ENCODE measurements around the gene GNG8. TPM values are rescaled to one million over a fixed set of nuclear protein-coding genes. Genes with fewer than 3 reads are reported as not detected.

GNG8 gene
- total and polyA plus RNA-seq, 9 of the 15 experiments (the other 6 are each of a cell fraction or from before 2014, with no cell fraction given) = 1.3 TPM; not detected in 8

DNA sequence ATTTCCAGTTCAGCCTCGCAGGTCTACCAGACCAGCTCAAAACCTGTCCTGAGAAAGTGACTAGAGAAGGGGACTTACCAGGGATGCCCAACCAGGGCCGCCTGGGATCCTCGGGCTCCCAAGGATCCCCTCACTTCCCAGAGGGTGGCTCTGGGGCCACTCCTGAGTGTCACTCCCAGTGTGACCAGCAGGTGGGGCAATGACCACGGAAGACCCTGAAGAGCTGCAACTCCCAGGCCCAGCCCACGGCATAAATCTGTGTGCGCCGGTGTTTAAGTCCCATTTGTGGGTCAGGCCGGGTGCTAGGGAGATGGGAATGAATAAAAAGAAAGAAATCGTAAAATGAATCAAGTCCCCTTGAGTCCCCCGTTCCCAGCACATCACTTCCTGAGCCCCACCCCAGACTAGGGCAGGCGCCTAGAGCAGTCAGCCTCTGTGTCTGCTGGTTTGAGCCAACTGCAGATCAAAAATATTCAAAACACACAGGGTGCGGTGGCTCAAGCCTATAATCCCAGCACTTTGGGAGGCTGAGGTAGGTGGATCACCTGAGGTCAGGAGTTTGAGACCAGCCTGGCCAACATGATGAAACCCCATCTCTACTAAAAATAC, 21.8 kb downstream of the GNG8 start (continued):
- TF ChIP-seq, protein P1, sequence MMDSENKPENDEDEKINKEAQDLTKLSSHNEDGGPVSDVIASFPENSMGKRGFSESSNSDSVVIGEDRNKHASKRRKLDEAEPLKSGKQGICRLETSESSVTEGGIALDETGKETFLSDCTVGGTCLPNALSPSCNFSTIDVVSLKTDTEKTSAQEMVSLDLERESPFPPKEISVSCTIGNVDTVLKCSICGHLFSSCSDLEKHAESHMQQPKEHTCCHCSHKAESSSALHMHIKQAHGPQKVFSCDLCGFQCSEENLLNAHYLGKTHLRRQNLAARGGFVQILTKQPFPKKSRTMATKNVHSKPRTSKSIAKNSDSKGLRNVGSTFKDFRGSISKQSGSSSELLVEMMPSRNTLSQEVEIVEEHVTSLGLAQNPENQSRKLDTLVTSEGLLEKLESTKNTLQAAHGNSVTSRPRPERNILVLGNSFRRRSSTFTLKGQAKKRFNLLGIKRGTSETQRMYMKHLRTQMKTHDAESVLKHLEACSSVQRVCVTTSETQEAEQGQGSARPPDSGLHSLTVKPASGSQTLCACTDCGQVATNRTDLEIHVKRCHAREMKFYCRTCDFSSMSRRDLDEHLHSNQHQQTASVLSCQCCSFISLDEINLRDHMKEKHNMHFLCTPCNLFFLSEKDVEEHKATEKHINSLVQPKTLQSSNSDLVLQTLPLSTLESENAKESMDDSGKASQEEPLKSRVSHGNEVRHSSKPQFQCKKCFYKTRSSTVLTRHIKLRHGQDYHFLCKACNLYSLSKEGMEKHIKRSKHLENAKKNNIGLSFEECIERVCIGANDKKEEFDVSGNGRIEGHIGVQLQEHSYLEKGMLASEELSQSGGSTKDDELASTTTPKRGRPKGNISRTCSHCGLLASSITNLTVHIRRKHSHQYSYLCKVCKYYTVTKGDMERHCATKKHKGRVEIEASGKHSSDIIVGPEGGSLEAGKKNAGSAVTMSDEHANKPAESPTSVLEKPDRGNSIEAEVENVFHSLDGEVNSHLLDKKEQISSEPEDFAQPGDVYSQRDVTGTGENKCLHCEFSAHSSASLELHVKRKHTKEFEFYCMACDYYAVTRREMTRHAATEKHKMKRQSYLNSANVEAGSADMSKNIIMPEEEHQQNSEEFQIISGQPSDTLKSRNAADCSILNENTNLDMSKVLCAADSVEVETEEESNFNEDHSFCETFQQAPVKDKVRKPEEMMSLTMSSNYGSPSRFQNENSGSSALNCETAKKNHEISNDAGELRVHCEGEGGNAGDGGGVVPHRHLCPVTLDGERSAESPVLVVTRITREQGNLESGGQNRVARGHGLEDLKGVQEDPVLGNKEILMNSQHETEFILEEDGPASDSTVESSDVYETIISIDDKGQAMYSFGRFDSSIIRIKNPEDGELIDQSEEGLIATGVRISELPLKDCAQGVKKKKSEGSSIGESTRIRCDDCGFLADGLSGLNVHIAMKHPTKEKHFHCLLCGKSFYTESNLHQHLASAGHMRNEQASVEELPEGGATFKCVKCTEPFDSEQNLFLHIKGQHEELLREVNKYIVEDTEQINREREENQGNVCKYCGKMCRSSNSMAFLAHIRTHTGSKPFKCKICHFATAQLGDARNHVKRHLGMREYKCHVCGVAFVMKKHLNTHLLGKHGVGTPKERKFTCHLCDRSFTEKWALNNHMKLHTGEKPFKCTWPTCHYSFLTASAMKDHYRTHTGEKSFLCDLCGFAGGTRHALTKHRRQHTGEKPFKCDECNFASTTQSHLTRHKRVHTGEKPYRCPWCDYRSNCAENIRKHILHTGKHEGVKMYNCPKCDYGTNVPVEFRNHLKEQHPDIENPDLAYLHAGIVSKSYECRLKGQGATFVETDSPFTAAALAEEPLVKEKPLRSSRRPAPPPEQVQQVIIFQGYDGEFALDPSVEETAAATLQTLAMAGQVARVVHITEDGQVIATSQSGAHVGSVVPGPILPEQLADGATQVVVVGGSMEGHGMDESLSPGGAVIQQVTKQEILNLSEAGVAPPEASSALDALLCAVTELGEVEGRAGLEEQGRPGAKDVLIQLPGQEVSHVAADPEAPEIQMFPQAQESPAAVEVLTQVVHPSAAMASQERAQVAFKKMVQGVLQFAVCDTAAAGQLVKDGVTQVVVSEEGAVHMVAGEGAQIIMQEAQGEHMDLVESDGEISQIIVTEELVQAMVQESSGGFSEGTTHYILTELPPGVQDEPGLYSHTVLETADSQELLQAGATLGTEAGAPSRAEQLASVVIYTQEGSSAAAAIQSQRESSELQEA (IDR thresholded peaks at IDR 0.05; ENCODE audit: low read depth) = no peak
- TF ChIP-seq, protein P2, sequence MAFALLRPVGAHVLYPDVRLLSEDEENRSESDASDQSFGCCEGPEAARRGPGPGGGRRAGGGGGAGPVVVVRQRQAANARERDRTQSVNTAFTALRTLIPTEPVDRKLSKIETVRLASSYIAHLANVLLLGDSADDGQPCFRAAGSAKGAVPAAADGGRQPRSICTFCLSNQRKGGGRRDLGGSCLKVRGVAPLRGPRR (CRISPR knock-in tag; IDR thresholded peaks at IDR 0.05) = no peak
- TF ChIP-seq NBN (IDR thresholded peaks at IDR 0.05; ENCODE audit: low read depth) (no peak), GATAD2B (IDR thresholded peaks at IDR 0.05; ENCODE audit: borderline replicate concordance) (no peak), C11orf30 (IDR thresholded peaks at IDR 0.05; ENCODE audit: low read depth) (no peak), ZNF41 (CRISPR knock-in tag; conservative IDR thresholded peaks at IDR 0.05) (no peak), ZNF121 (CRISPR knock-in tag; conservative IDR thresholded peaks at IDR 0.05) (no peak), MAZ (CRISPR knock-in tag; conservative IDR thresholded peaks at IDR 0.05 in 1 of 2, IDR thresholded peaks at IDR 0.05 in 1 of 2) (0 out of 4 replicates have a peak, but pooled peaks have one; percentile 34 to 37), ZBTB7A (IDR thresholded peaks at IDR 0.05; ENCODE audit: borderline replicate concordance, control insufficient read depth, low read depth, low read length) (peak; percentile 36; the same call in 1 of the 2 replicates), PHF21A (IDR thresholded peaks at IDR 0.05; ENCODE audit: borderline replicate concordance, low read depth) (peak; percentile 94; the same call in 1 of the 2 replicates), XRCC5 (IDR thresholded peaks at IDR 0.05; ENCODE audit: low read depth, low read length) (0 out of 2 replicates have a peak, but pooled peaks have one; percentile 38), ZNF785 (CRISPR knock-in tag; IDR thresholded peaks at IDR 0.05) (no peak), RB1 (IDR thresholded peaks at IDR 0.05; ENCODE audit: low read depth) (peak; percentile 43; the same call in 1 of the 2 replicates)
- TF ChIP-seq, protein P3, sequence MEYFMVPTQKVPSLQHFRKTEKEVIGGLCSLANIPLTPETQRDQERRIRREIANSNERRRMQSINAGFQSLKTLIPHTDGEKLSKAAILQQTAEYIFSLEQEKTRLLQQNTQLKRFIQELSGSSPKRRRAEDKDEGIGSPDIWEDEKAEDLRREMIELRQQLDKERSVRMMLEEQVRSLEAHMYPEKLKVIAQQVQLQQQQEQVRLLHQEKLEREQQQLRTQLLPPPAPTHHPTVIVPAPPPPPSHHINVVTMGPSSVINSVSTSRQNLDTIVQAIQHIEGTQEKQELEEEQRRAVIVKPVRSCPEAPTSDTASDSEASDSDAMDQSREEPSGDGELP (CRISPR knock-in tag; IDR thresholded peaks at IDR 0.05; ENCODE audit: borderline replicate concordance) = no peak
- TF ChIP-seq, protein P4, sequence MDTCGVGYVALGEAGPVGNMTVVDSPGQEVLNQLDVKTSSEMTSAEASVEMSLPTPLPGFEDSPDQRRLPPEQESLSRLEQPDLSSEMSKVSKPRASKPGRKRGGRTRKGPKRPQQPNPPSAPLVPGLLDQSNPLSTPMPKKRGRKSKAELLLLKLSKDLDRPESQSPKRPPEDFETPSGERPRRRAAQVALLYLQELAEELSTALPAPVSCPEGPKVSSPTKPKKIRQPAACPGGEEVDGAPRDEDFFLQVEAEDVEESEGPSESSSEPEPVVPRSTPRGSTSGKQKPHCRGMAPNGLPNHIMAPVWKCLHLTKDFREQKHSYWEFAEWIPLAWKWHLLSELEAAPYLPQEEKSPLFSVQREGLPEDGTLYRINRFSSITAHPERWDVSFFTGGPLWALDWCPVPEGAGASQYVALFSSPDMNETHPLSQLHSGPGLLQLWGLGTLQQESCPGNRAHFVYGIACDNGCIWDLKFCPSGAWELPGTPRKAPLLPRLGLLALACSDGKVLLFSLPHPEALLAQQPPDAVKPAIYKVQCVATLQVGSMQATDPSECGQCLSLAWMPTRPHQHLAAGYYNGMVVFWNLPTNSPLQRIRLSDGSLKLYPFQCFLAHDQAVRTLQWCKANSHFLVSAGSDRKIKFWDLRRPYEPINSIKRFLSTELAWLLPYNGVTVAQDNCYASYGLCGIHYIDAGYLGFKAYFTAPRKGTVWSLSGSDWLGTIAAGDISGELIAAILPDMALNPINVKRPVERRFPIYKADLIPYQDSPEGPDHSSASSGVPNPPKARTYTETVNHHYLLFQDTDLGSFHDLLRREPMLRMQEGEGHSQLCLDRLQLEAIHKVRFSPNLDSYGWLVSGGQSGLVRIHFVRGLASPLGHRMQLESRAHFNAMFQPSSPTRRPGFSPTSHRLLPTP (IDR thresholded peaks at IDR 0.05; ENCODE audit: borderline replicate concordance, extremely low read depth, insufficient read length) = no peak

All from K562 (cell line).